HG03378 (cell line): Measurements from ENCODE around the gene KLHDC9.

Source experiments
- ATAC-seq: cut with Tn5 transposase; IDR thresholded peaks from one replicate; pipeline ENCODE4 v1.9.1; 2021; ENCODE audit warnings: mild to moderate bottlenecking, moderate library complexity; ENCODE audit not compliant: unreplicated experiment

Gene KLHDC9

GRCh38 chr1:161128591-161129420, 30.6 kb downstream of the KLHDC9 start:
- ATAC-seq = no peak

GRCh38 chr1:161130266-161130665, 32.1 kb downstream of the KLHDC9 start:
- no peak for ATAC-seq

GRCh38 chr1:161131523-161132409, 33.6 kb downstream of the KLHDC9 start:
- ATAC-seq = no peak

- ATAC-seq = peak; percentile 95
Measured at GRCh38 chr1:161132410-161133219, 34.5 kb downstream of the KLHDC9 start, which contains the start of gene DEDD. Gene DEDD, minus strand, starts transcription at chr1:161132667. Its CDS starts 8,205 bp downstream, at chr1:161124462.

GRCh38 chr1:161133220-161133740, 35.1 kb downstream of the KLHDC9 start:
- peak; percentile 3 for ATAC-seq

- ATAC-seq = no peak
Measured at GRCh38 chr1:161137881-161138280, 39.7 kb downstream of the KLHDC9 start.

- ATAC-seq = no peak
Measured at GRCh38 chr1:161138431-161138830, 40.3 kb downstream of the KLHDC9 start.

- ATAC-seq = no peak
Measured at GRCh38 chr1:161139766-161140165, 41.6 kb downstream of the KLHDC9 start.

- no peak for ATAC-seq
Measured at GRCh38 chr1:161140755-161141400, 42.7 kb downstream of the KLHDC9 start.

- no peak for ATAC-seq
Measured at GRCh38 chr1:161145832-161146231, 47.7 kb downstream of the KLHDC9 start.
